Neural crest cell (in vitro differentiated cells): Measurements from ENCODE around the gene RAB3C. TPM values are rescaled to one million over a fixed set of nuclear protein-coding genes. Genes with fewer than 3 reads are reported as not detected.

ENCODE experiments used
- DNase-seq: peaks from one replicate; pipeline ENCODE4 v3.0.0; 2021; ENCODE audit warnings: low read depth, mixed read lengths, low spot score
- H3K27ac Mint-ChIP-seq: one replicate; pipeline ENCODE4 v1.8.0; 2021; ENCODE audit warnings: mild to moderate bottlenecking, mixed read lengths; ENCODE audit not compliant: unreplicated experiment
- H3K27me3 Mint-ChIP-seq: 2 replicates; pipeline ENCODE4 v1.8.0; 2021; ENCODE audit warnings: low read depth, mild to moderate bottlenecking, mixed read lengths
- H3K36me3 Mint-ChIP-seq: 2 replicates; pipeline ENCODE4 v1.8.0; 2021; ENCODE audit warnings: low read depth, mild to moderate bottlenecking, mixed read lengths
- H3K4me1 Mint-ChIP-seq: 2 replicates; pipeline ENCODE4 v1.8.0; 2021; ENCODE audit warnings: mixed read lengths
- H3K4me3 Mint-ChIP-seq: one replicate; pipeline ENCODE4 v1.8.0; 2021; ENCODE audit warnings: mild to moderate bottlenecking, mixed read lengths
- H3K9me3 Mint-ChIP-seq: 2 replicates; pipeline ENCODE4 v1.8.0; 2021; ENCODE audit warnings: mixed read lengths
- CTCF ChIP-seq: fragments of 200-600 bp; sonication (generic); conservative IDR thresholded peaks from 2 replicates; pipeline ENCODE4 v1.5.0; 2021; ENCODE audit warnings: antibody characterized with exemption, mild to moderate bottlenecking
- total RNA-seq: library from RNA; stranded (reverse); gene quantifications from 2 replicates; pipeline ENCODE4 v1.2.1, GENCODE V29; 2021

RAB3C gene
- total RNA-seq, 1 donor from 2014 or later = 13.6 TPM

GRCh38 chr5:58851571-58851970 lies 268.7 kb downstream of the RAB3C start:
- no peaks in the 10 kb centered on the region for H3K9me3 Mint-ChIP-seq
- H3K27me3 Mint-ChIP-seq = no peaks in the 10 kb centered on the region
- no peaks in the 10 kb centered on the region for H3K36me3 Mint-ChIP-seq
- DNase-seq = no peak
- H3K4me1 Mint-ChIP-seq = peaks cover 24% of the 10 kb centered on the region
- TF ChIP-seq CTCF = no peak
- no peak overlapping the region for H3K27ac Mint-ChIP-seq
- H3K4me3 Mint-ChIP-seq = no peak overlapping the region

- no peak for DNase-seq
- TF ChIP-seq CTCF = no peak
- no peak overlapping the region for H3K27ac Mint-ChIP-seq
- H3K4me1 Mint-ChIP-seq = peaks cover 24% of the 10 kb centered on the region
- no peaks in the 10 kb centered on the region for H3K36me3 Mint-ChIP-seq
- no peak overlapping the region for H3K4me3 Mint-ChIP-seq
- no peaks in the 10 kb centered on the region for H3K27me3 Mint-ChIP-seq
- H3K9me3 Mint-ChIP-seq = no peaks in the 10 kb centered on the region
Measured at GRCh38 chr5:58852566-58852965, 269.7 kb downstream of the RAB3C start.

GRCh38 chr5:58854441-58854840 lies 271.6 kb downstream of the RAB3C start:
- H3K27me3 Mint-ChIP-seq = no peaks in the 10 kb centered on the region
- TF ChIP-seq CTCF = no peak
- H3K4me1 Mint-ChIP-seq = peaks cover 18% of the 10 kb centered on the region
- no peak for DNase-seq
- no peak overlapping the region for H3K4me3 Mint-ChIP-seq
- H3K27ac Mint-ChIP-seq = no peak overlapping the region
- H3K9me3 Mint-ChIP-seq = no peaks in the 10 kb centered on the region
- no peaks in the 10 kb centered on the region for H3K36me3 Mint-ChIP-seq

DNA sequence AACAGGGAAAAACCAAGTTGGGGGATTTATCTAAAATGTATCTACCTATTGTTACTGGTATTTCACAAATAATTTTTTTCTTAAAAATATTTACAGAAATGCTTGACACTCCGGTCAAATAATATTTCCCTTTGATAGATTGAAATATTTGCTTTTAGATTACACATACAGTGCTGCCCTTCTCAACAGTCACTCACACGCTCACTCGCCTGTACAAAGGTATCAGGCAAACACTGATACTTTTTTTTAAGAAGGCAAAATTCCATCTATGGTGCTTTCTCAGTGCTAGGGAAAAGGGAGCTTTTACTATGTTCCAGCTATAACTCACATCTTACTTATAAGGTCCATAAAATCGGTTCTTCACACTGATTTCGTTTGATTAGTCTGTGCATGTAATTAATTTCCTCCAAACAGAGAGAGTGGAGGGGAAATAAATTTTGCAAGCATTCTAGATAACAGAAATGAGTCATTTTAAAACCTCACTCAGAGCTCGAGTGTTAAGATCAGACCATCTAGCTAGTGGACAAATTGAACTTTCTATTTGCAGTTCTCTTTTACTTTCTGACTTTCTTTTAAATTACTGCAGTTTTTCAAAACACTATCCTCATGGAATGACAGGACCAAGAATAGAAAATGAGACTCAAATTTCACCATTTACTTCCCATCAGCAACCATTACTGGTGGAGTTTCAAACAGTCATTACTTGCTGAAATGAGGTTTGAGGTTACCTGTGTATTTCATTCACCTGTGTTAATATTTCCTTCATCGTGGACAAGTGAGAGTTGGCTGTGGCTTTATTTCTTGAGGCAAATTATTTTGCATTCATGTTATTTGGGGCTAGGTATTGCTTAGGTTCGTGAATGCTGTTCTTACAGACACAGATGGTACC lies 273.2 kb downstream of the RAB3C start:
- no peak for DNase-seq
- H3K36me3 Mint-ChIP-seq = no peaks in the 10 kb centered on the region
- no peaks in the 10 kb centered on the region for H3K9me3 Mint-ChIP-seq
- no peak for TF ChIP-seq CTCF
- H3K27ac Mint-ChIP-seq = no peak overlapping the region
- no peaks in the 10 kb centered on the region for H3K27me3 Mint-ChIP-seq
- no peak overlapping the region for H3K4me3 Mint-ChIP-seq
- peaks cover 7% of the 10 kb centered on the region for H3K4me1 Mint-ChIP-seq

DNA sequence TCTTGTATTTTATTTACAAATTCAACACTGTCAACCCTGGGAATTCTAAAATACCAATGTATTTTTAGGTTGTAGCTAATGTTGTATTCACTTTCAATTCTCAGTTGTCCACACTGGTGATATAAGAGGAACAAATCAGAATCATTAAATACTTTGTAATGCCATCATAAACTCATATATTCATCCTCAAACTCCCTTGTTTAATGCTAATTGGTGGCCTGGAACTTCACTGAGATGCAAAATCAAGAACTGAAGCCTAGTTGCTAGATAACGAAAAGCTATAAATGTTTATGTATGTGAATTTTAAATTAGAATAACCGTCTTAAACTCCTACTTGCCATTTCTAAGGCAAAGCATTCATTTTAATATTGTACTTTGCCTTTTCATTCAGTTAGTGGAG lies 274.7 kb downstream of the RAB3C start:
- Mint-ChIP-seq H3K27ac (no peak overlapping the region), H3K36me3 (no peaks in the 10 kb centered on the region), H3K4me1 (peaks cover 7% of the 10 kb centered on the region), H3K4me3 (no peak overlapping the region), H3K27me3 (no peaks in the 10 kb centered on the region), H3K9me3 (no peaks in the 10 kb centered on the region)
- DNase-seq = no peak
- no peak for TF ChIP-seq CTCF
